ENCODE measurements around the gene TRIM22. TPM values are rescaled to one million over a fixed set of nuclear protein-coding genes. Genes with fewer than 3 reads are reported as not detected.
"Not testable (repeated sequence)": the region's sequence is repeated elsewhere in the genome, so short reads cannot be mapped to it uniquely, and the experiment has no call there.

TRIM22 gene
- total RNA-seq, 2 donors from 2014 or later, result 91.0 to 159 TPM

DNA sequence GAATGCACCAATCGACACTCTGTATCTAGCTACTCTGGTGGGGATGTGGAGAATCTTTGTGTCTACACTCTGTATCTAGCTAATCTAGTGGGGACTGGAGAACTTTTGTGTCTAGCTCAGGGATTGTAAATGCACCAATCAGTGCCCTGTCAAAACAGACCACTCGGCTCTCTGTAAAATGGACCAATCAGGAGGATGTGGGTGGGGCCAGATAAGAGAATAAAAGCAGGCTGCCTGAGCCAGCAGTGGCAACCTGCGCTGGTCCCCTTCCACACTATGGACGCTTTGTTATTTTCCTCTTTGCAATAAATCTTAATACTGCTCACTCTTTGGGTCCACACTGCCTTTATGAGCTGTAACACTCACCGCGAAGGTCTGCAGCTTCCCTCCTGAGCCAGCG lies 6.0 kb upstream of the TRIM22 start:
- H3K9me3 Mint-ChIP-seq; H3K27me3 Mint-ChIP-seq; ATAC-seq (replicated peaks): not testable (repeated sequence)
- H3K4me3 Mint-ChIP-seq, result peak overlapping the region; percentile 97
- peaks cover 23% of the 10 kb centered on the region for H3K4me1 Mint-ChIP-seq
- peaks cover 34% of the 10 kb centered on the region for H3K36me3 Mint-ChIP-seq (ENCODE audit: low read depth)
- peak overlapping the region; percentile 99 for H3K27ac Mint-ChIP-seq

DNA sequence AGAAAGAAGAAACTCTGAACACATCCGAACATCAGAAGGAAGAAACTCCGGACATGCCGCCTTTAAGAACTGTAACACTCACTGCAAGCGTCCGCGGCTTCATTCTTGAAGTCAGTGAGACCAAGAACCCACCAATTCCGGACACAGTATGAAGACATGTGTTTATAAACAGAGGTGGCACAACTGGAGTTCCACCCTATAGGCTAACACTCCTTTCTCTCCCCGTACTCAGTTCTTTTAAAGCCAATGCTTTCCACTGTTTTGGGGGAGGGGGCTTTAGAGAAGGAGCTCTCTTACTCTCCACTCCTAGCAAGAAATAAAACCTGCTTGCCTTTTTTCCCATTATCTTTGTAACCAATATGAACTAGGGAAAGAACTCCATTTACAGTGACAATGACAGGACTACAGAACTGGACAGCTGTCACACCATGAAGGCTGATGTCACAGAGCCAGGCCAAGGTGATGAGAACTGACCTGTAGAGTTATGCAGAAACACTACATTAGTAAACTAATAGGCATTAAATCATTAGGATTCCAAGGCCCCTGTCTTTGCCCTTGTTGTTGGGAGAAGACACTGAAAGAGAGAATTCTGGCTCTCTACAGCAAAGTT lies 5.4 kb upstream of the TRIM22 start:
- H3K4me1 Mint-ChIP-seq, result peaks cover 18% of the 10 kb centered on the region
- H3K27me3 Mint-ChIP-seq, result no peaks in the 10 kb centered on the region
- peak; percentile 3 for ATAC-seq (replicated peaks)
- H3K4me3 Mint-ChIP-seq, result peak overlapping the region; percentile 97
- H3K9me3 Mint-ChIP-seq, result no peaks in the 10 kb centered on the region
- peaks cover 29% of the 10 kb centered on the region for H3K36me3 Mint-ChIP-seq (ENCODE audit: low read depth)
- peak overlapping the region; percentile 99 for H3K27ac Mint-ChIP-seq

DNA sequence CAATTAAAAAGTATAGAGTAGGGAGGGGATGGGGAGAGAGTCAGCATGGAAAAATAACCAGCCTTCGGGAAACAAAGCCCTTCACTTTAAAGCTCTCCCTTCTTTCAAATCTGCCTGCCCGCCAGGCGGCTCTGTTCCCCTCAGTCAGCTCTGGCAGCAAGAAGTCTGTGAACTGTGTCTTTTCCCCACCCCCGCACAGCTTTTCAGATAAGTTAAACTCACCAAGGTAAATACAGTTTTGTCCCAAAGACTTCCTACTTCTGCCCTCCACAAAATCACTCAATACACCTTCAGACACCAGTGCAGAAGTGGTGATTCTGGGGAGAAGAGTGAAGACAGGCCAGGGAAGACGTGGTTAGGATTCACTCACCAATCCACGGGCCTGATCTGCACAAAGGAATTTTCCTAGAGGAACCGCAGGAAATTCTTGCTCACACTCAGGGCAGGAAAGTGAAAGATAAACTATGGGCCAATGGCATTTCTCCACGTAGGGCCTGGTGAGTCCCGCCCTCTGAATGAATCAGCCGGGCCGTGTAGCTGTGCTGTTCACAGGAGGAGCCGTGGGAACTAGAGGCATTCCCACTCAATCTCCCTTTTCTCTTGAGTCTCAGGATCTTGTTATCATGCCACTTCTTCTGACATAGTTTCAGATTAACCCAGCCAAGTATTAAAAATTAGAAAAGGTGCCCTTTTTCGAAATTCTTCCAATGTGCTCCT lies 4.8 kb upstream of the TRIM22 start, which contains the start of gene TRIM5:
TRIM5 (minus strand) TSS at position 429 of the 717 bp plus-strand sequence. CDS start 4,897 bp downstream, outside the sequence.
- peak within 1 kb of the TSS; percentile 99 for H3K27ac Mint-ChIP-seq
- peaks cover 18% of the 10 kb centered on the region for H3K4me1 Mint-ChIP-seq

DNA sequence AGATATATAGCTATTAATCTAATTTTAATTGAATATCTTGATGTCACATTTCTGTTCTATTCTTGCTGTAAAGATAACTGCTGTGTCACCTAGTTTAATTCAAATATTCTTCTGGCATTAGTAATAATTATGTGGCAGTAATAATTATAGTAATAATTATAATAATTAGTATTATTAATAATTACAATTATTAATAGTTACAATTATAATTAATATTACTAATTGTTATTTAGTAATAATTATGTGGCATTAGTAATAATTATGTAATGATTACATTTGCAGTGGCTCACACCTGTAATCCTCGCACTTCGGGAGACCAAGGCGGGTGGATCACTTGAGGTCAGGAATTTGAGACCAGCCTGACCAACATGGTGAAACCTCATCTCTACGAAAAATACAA lies 3.2 kb upstream of the TRIM22 start:
- Mint-ChIP-seq H3K36me3 (ENCODE audit: low read depth) (peaks cover 31% of the 10 kb centered on the region), H3K4me1 (peaks cover 18% of the 10 kb centered on the region), H3K27ac (no peak overlapping the region), H3K9me3 (no peaks in the 10 kb centered on the region), H3K4me3 (no peak overlapping the region), H3K27me3 (no peaks in the 10 kb centered on the region)
- no peak for ATAC-seq (replicated peaks)

More for the DNA sequence above, 4.8 kb upstream of the TRIM22 start, which contains the start of gene TRIM5:
- H3K36me3 Mint-ChIP-seq (ENCODE audit: low read depth), result peaks cover 26% of the 10 kb centered on the region
- no peaks in the 10 kb centered on the region for H3K9me3 Mint-ChIP-seq
- peak; percentile 90 for ATAC-seq (replicated peaks)
- H3K27me3 Mint-ChIP-seq, result no peaks in the 10 kb centered on the region
- H3K4me3 Mint-ChIP-seq, result peak within 1 kb of the TSS; percentile 97

DNA sequence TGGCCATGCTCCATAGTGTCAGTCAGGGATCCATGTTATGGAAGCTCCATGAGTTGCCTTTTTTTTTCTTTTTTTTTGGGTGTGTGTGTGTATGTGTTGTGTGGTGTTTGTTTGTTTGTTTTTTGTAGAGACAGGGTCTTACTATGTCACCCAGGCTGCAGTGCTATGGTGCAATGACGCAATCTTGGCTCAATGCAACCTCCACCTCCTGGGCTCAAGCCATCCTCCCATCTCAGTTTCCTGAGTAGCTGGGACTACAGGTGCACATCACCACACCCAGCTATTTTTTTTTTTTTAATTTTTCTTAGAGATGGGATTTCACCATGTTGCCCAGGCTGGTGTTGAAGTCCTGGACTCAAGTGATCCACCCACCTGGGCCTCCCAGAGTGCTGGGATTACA lies 1.1 kb upstream of the TRIM22 start:
- Mint-ChIP-seq H3K4me3 (peak overlapping the region; percentile 91), H3K27ac (no peak overlapping the region), H3K9me3 (no peaks in the 10 kb centered on the region), H3K36me3 (ENCODE audit: low read depth) (peaks cover 48% of the 10 kb centered on the region), H3K27me3 (no peaks in the 10 kb centered on the region), H3K4me1 (peaks cover 22% of the 10 kb centered on the region)
- no peak for ATAC-seq (replicated peaks)

DNA sequence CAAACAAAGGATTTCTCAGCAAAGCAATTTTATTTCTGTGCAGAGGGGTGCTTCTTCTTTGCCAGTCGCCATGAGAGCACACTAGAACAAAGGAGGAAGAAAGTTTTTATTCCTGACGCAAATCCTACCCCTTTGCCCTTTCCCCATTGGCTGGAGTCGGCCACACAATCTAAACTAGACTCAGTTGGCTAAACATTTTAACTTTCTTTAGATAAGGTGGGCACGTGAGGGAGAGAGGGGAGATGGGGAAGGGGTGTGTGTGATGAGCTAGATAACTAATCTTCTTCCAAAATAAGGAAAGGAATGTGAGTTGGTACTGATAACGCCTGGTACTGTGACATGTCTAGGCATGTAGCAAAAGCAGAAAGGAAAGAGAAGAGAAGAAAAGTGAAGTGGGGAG lies 626 bp downstream of the TRIM22 start:
- peak overlapping the region; percentile 91 for H3K4me3 Mint-ChIP-seq
- H3K27ac Mint-ChIP-seq, result peak overlapping the region; percentile 82
- H3K9me3 Mint-ChIP-seq, result no peaks in the 10 kb centered on the region
- H3K36me3 Mint-ChIP-seq (ENCODE audit: low read depth), result peaks cover 52% of the 10 kb centered on the region
- H3K4me1 Mint-ChIP-seq, result peaks cover 27% of the 10 kb centered on the region
- no peaks in the 10 kb centered on the region for H3K27me3 Mint-ChIP-seq
- ATAC-seq (replicated peaks), result peak; percentile 3

DNA sequence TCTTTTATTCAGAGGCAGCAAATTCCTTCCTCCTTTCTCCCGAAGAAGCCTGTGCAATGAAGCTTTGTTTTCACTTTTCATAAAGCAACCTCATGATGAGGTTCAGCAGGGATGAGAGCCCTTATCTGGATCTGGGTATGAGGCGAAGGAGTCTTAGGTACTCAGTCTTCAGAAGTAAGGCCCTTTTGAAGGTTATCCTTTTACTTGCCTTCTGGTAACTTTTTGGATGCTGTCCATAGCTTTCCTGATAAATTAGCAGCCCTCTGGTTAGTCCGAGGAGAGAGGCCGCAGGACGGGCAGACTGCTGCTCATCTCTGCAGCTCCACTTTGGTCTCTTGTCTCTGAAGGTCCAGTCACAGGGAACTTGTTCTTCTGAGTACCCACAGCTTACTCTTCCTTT lies 1.1 kb downstream of the TRIM22 start:
- ATAC-seq (replicated peaks), result peak; percentile 20
- H3K4me1 Mint-ChIP-seq, result peaks cover 27% of the 10 kb centered on the region
- no peaks in the 10 kb centered on the region for H3K27me3 Mint-ChIP-seq
- peak overlapping the region; percentile 91 for H3K4me3 Mint-ChIP-seq
- peak overlapping the region; percentile 82 for H3K27ac Mint-ChIP-seq
- H3K36me3 Mint-ChIP-seq (ENCODE audit: low read depth), result peaks cover 58% of the 10 kb centered on the region
- H3K9me3 Mint-ChIP-seq, result no peaks in the 10 kb centered on the region

DNA sequence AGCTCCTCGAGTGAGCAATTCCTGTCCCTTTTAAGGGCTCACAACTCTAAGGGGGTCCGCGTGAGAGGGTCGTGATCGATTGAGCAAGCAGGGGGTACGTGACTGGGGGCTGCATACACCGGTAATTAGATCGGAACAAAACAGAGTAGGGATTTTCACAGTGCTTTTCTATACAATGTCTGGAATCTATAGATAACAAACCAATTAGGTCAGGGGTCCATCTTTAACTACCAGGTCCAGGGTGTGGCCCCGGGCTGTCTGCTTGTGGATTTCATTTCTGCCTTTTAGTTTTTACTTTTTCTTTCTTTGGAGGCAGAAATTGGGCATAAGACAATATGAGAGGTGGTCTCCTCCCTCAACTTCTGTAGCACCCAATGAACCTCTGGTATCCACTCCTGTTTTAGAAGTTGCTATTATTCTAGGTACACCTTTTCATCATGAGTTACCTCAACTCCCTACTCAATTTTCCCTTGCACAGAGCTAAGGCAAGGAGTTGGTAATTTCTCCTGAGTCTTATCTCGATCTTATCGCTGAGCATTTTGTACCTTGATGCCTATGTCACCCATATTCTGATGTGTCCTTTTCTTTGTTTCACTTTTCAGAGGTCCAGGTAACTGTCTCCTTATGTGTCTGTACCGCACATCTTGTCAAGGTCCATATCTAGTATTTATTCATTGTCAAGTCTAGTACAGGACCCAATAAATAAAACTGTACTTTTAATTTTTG lies 1.8 kb downstream of the TRIM22 start:
- not testable (repeated sequence) for H3K27me3 Mint-ChIP-seq, H3K9me3 Mint-ChIP-seq
- peak; percentile 16 for ATAC-seq (replicated peaks)
- Mint-ChIP-seq H3K36me3 (ENCODE audit: low read depth) (peaks cover 64% of the 10 kb centered on the region), H3K27ac (peak overlapping the region; percentile 82), H3K4me1 (peaks cover 29% of the 10 kb centered on the region), H3K4me3 (peak overlapping the region; percentile 91)

DNA sequence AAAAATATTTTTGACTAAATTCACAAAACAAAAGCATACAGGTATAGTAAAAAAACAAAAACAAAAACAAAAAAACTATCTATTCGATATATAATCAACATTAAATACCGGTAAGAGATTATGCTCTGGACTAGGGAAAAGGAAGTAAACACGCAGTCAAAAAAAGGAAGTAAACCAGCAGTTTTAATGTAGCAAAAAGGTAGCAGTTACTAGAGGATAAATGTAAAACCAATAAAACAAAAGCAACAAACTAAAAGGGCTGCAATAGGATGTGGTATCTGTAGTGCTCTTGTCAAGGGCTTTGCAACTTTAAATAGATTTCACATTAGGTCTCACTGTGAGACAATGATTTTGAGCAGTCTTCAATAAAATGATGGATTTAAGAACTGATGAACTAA lies 2.4 kb downstream of the TRIM22 start:
- ATAC-seq (replicated peaks), result no peak
- Mint-ChIP-seq H3K27ac (peak overlapping the region; percentile 82), H3K27me3 (no peaks in the 10 kb centered on the region), H3K4me1 (peaks cover 31% of the 10 kb centered on the region), H3K4me3 (peak overlapping the region; percentile 91), H3K36me3 (ENCODE audit: low read depth) (peaks cover 70% of the 10 kb centered on the region), H3K9me3 (no peaks in the 10 kb centered on the region)

DNA sequence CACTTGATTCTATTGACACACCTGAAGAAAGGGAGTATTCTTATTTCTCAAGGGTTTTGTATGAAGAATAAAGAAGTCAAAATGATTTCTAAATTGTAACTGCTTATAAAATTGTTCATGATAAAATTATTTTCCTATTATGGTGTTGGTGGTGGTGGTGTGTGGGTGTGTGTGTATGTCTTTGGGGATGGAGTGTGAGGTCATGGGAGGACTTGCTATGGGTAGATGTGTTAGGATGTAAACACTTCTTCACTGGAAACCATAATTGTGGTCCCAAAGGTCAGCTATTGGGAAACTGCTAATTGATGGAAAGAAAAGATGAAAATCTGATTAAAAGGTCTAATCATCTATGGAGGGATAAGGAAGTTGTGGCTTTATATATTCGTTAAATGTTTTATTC lies 5.1 kb downstream of the TRIM22 start:
- Mint-ChIP-seq H3K27ac (peak overlapping the region; percentile 45), H3K36me3 (ENCODE audit: low read depth) (peaks cover 93% of the 10 kb centered on the region), H3K9me3 (no peaks in the 10 kb centered on the region), H3K4me3 (peak overlapping the region; percentile 66), H3K4me1 (peaks cover 31% of the 10 kb centered on the region), H3K27me3 (no peaks in the 10 kb centered on the region)
- peak; percentile 31 for ATAC-seq (replicated peaks)

DNA sequence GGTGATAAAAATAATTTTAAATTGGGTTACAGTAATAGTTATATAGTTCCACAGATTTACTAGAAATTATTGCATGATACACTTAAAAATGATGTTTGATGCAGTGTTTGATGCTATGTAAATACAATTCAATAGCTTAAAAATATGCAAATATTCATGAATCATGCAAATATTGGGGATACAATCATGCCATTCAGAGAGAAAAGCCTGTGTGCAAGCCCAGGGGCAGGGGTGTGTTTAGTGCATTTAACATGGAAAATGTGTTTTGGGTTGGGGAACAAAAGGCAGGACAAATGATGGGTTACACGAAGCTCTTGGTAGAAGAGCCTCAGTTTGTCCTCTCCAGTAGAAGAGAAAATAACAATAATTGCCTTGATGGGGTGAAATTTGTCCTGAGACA lies 6.0 kb downstream of the TRIM22 start:
- Mint-ChIP-seq H3K36me3 (ENCODE audit: low read depth) (peaks cover 93% of the 10 kb centered on the region), H3K4me1 (peaks cover 31% of the 10 kb centered on the region), H3K4me3 (peak overlapping the region; percentile 66), H3K27ac (peak overlapping the region; percentile 45), H3K27me3 (no peaks in the 10 kb centered on the region), H3K9me3 (no peaks in the 10 kb centered on the region)
- ATAC-seq (replicated peaks), result no peak

DNA sequence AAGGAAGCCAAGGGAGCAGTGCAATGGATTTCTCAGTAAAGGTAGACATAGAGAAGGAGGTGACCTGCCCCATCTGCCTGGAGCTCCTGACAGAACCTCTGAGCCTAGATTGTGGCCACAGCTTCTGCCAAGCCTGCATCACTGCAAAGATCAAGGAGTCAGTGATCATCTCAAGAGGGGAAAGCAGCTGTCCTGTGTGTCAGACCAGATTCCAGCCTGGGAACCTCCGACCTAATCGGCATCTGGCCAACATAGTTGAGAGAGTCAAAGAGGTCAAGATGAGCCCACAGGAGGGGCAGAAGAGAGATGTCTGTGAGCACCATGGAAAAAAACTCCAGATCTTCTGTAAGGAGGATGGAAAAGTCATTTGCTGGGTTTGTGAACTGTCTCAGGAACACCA lies 6.6 kb downstream of the TRIM22 start:
- H3K4me3 Mint-ChIP-seq, result no peak overlapping the region
- H3K9me3 Mint-ChIP-seq, result no peaks in the 10 kb centered on the region
- H3K36me3 Mint-ChIP-seq (ENCODE audit: low read depth), result peaks cover 93% of the 10 kb centered on the region
- H3K27me3 Mint-ChIP-seq, result no peaks in the 10 kb centered on the region
- peaks cover 31% of the 10 kb centered on the region for H3K4me1 Mint-ChIP-seq
- no peak for ATAC-seq (replicated peaks)
- peak overlapping the region; percentile 29 for H3K27ac Mint-ChIP-seq

DNA sequence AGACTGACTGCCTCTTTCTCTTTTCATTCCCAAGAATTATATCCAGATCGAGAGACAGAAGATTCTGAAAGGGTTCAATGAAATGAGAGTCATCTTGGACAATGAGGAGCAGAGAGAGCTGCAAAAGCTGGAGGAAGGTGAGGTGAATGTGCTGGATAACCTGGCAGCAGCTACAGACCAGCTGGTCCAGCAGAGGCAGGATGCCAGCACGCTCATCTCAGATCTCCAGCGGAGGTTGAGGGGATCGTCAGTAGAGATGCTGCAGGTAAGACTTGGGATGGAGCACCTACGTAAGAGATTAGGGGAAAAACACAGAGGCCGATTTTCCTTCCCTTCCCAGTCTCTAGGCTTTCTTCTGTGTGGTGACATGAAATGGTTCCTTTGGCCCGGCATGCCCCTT lies 8.7 kb downstream of the TRIM22 start:
- Mint-ChIP-seq H3K27me3 (no peaks in the 10 kb centered on the region), H3K27ac (no peak overlapping the region), H3K9me3 (no peaks in the 10 kb centered on the region), H3K4me3 (no peak overlapping the region), H3K36me3 (ENCODE audit: low read depth) (peaks cover 91% of the 10 kb centered on the region), H3K4me1 (peaks cover 31% of the 10 kb centered on the region)
- ATAC-seq (replicated peaks), result no peak

DNA sequence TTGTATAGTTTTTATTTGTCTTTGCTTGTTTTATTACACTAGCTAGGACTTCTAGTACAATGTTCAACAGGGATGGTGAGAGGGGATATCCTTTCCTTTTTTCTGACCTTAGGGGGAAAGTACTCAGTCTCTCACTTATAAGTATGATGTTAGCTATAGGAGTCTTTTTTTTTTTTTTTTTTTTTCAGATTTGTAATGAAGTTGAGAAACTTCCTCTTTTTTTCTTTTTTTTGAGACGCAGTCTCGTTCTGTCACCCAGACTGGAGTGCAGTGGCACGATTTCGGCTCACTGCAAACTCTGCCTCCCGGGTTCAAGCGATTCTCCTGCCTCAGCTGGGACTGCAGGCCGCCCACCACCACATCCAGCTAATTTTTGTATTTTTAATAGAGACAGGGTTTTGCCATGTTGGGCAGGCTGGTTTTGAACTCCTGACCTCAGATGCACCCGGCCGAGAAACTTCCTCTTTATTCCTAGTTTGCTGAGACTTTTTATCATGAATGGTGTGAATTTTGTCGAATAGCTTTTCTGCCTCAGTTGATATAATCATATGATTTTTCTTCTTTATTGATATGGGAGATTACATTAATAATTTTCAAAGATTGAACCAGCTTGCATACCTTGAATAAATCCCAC lies 10.9 kb downstream of the TRIM22 start:
- no peaks in the 10 kb centered on the region for H3K27me3 Mint-ChIP-seq
- peaks cover 94% of the 10 kb centered on the region for H3K36me3 Mint-ChIP-seq (ENCODE audit: low read depth)
- H3K9me3 Mint-ChIP-seq, result no peaks in the 10 kb centered on the region
- peak overlapping the region; percentile 13 for H3K4me3 Mint-ChIP-seq
- H3K27ac Mint-ChIP-seq, result no peak overlapping the region
- no peak for ATAC-seq (replicated peaks)
- H3K4me1 Mint-ChIP-seq, result peaks cover 14% of the 10 kb centered on the region

Data from activated T-helper 17 cell treated with anti-CD3 and anti-CD28 coated beads, Interleukin-2, amount 50 U/mL, for 72 hours (primary cell).